ENCODE results near the gene GNG7.
"Not testable (repeated sequence)": the region's sequence is repeated elsewhere in the genome, so short reads cannot be mapped to it uniquely, and the experiment has no call there.

The GNG7 gene

GRCh38 chr19:2475018-2475701 lies 227.3 kb downstream of the GNG7 start:
- Histone ChIP-seq H3K79me2 (ENCODE audit: low read length) (peaks cover 39% of the 10 kb centered on the region), H3K27ac (ENCODE audit: low read length) (peak overlapping the region; percentile 85), H4K20me1 (ENCODE audit: insufficient read depth, low read length) (peaks cover 26% of the 10 kb centered on the region), H3K4me3 (ENCODE audit: low read length) (peak overlapping the region; percentile 79), H3K4me1 (ENCODE audit: low read length) (peaks cover 17% of the 10 kb centered on the region), H3K36me3 (replicated peaks; ENCODE audit: low read depth, low read length) (peaks cover 27% of the 10 kb centered on the region), H3K4me2 (ENCODE audit: low read length) (peak overlapping the region; percentile 87), H3K27me3 (ENCODE audit: low read depth, low read length) (no peaks in the 10 kb centered on the region), H3K9me3 (ENCODE audit: insufficient read depth, low read length) (no peaks in the 10 kb centered on the region), H3K9ac (ENCODE audit: low read length) (peak overlapping the region; percentile 63), H2AFZ (ENCODE audit: low read depth, low read length) (no peak overlapping the region)
- TF ChIP-seq CTCF (IDR thresholded peaks at IDR 0.05; ENCODE audit: low read depth, low read length) = peak; percentile 13; the same call in 1 of the 2 replicates
- TF ChIP-seq EZH2phosphoT487 (IDR thresholded peaks at IDR 0.05; ENCODE audit: low read depth) = no peak

- H3K9ac ChIP-seq (ENCODE audit: low read length) = peak overlapping the region; percentile 63
- no peak overlapping the region for H2AFZ ChIP-seq (ENCODE audit: low read depth, low read length)
Measured at GRCh38 chr19:2474232-2475017, 228.1 kb downstream of the GNG7 start.

GRCh38 chr19:2469915-2470200 lies 232.6 kb downstream of the GNG7 start:
- not testable (repeated sequence) for H3K36me3 ChIP-seq (replicated peaks; ENCODE audit: low read depth, low read length); H3K27ac ChIP-seq (ENCODE audit: low read length); H3K79me2 ChIP-seq (ENCODE audit: low read length); H3K9me3 ChIP-seq (ENCODE audit: insufficient read depth, low read length); H3K27me3 ChIP-seq (ENCODE audit: low read depth, low read length); H4K20me1 ChIP-seq (ENCODE audit: insufficient read depth, low read length)
- peak overlapping the region; percentile 78 for H3K4me2 ChIP-seq (ENCODE audit: low read length)
- peaks cover 16% of the 10 kb centered on the region for H3K4me1 ChIP-seq (ENCODE audit: low read length)
- H3K4me3 ChIP-seq (ENCODE audit: low read length) = peak overlapping the region; percentile 56
- H2AFZ ChIP-seq (ENCODE audit: low read depth, low read length) = peak overlapping the region; percentile 88
- peak overlapping the region; percentile 21; the same call in 1 of the 2 replicates for H3K9ac ChIP-seq (ENCODE audit: low read length)

More at GRCh38 chr19:2474232-2475017, 228.1 kb downstream of the GNG7 start:
- peaks cover 27% of the 10 kb centered on the region for H3K36me3 ChIP-seq (replicated peaks; ENCODE audit: low read depth, low read length)
- peak overlapping the region; percentile 85 for H3K27ac ChIP-seq (ENCODE audit: low read length)
- H3K9me3 ChIP-seq (ENCODE audit: insufficient read depth, low read length) = no peaks in the 10 kb centered on the region
- H3K4me3 ChIP-seq (ENCODE audit: low read length) = peak overlapping the region; percentile 79
- peak overlapping the region; percentile 87 for H3K4me2 ChIP-seq (ENCODE audit: low read length)
- peaks cover 15% of the 10 kb centered on the region for H3K4me1 ChIP-seq (ENCODE audit: low read length)
- H4K20me1 ChIP-seq (ENCODE audit: insufficient read depth, low read length) = peaks cover 26% of the 10 kb centered on the region
- TF ChIP-seq EZH2phosphoT487 (IDR thresholded peaks at IDR 0.05; ENCODE audit: low read depth) = no peak
- TF ChIP-seq CTCF (IDR thresholded peaks at IDR 0.05; ENCODE audit: low read depth, low read length) = peak; percentile 97
- H3K79me2 ChIP-seq (ENCODE audit: low read length) = peaks cover 38% of the 10 kb centered on the region
- H3K27me3 ChIP-seq (ENCODE audit: low read depth, low read length) = no peaks in the 10 kb centered on the region

GRCh38 chr19:2469102-2469914 lies 233.2 kb downstream of the GNG7 start:
- H3K27me3 ChIP-seq (ENCODE audit: low read depth, low read length) = no peaks in the 10 kb centered on the region
- TF ChIP-seq EZH2phosphoT487 (IDR thresholded peaks at IDR 0.05; ENCODE audit: low read depth) (no peak), CTCF (IDR thresholded peaks at IDR 0.05; ENCODE audit: low read depth, low read length) (0 out of 2 replicates have a peak, but pooled peaks have one; percentile 4)
- peak overlapping the region; percentile 88 for H2AFZ ChIP-seq (ENCODE audit: low read depth, low read length)
- no peaks in the 10 kb centered on the region for H4K20me1 ChIP-seq (ENCODE audit: insufficient read depth, low read length)
- peak overlapping the region; percentile 56 for H3K4me3 ChIP-seq (ENCODE audit: low read length)
- H3K79me2 ChIP-seq (ENCODE audit: low read length) = no peaks in the 10 kb centered on the region
- H3K4me2 ChIP-seq (ENCODE audit: low read length) = peak overlapping the region; percentile 78
- H3K27ac ChIP-seq (ENCODE audit: low read length) = no peak overlapping the region
- no peaks in the 10 kb centered on the region for H3K9me3 ChIP-seq (ENCODE audit: insufficient read depth, low read length)
- H3K4me1 ChIP-seq (ENCODE audit: low read length) = peaks cover 16% of the 10 kb centered on the region
- no peaks in the 10 kb centered on the region for H3K36me3 ChIP-seq (replicated peaks; ENCODE audit: low read depth, low read length)
- H3K9ac ChIP-seq (ENCODE audit: low read length) = peak overlapping the region; percentile 21; the same call in 1 of the 2 replicates
